Stimulated activated CD8-positive, alpha-beta memory T cell treated with anti-CD3 and anti-CD28 coated beads, Interleukin-7, amount 100 ng/mL, for 4 hours (primary cell): Measurements from ENCODE around the gene PAM.

ENCODE experiments used
- DNase-seq, 2 donors: peaks; one replicate each; pipeline ENCODE4 v3.0.0-alpha.2; 2020; ENCODE audit warnings: low read depth in 2 of 2

Gene PAM

DNA sequence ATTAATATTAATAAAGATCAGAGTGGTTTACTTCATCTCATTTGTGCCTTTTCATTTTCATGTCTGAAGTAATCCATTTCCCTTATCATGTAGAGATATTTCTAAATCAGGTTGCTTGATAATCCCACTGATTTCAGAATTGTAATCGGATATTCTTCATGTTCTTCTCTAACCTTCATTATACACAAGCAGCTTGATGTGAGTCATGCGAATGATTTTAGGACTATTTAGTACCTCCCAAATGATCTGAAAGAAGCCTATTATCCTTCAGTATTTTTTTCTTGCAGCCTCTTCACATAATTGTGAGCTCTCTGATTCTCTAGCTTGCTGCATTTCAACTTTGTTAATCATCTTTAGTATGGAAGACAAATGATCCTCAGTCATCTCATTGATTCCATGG lies 182.8 kb downstream of the PAM start:
- no peak for DNase-seq

- DNase-seq, result no peak
Observed at GRCh38 chr5:102941111-102941510, 186.0 kb downstream of the PAM start.

DNA sequence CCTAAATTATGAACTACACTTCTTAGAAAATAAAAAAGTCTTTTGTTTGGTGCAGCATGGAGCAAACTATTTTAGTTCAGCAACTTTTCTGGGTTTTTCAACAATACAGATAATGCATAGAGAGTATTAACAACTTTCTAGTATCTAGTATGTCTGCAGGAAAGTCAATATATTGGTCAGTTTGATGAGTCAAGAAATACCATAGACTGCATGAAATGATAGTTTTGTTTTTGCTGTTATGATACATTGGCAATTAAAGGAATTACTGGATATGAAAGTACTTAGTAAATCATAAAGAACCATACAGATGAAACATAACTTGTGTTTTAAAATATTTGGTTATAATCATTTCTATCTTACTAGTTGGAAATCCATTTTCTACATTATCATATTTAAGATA lies 191.3 kb downstream of the PAM start:
- DNase-seq, result no peak

DNA sequence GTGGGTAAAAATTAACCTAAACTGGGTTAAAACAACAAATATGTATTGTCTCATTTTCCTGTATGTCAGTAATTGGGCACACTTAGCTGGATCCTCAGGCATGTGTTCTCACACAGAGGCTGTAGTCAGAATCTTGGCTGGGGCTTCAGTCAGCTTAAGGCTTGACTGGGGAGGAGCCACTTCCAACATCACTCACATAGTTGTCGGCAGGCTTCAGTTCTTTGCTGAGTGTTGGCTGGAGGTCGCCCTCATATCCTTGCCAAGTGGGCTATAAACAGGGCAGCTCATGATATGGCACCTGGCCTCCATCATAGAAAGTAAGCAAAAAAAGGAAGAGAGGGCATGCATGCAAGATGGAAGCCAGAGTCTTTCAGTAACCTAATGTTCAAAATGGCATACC lies 191.9 kb downstream of the PAM start:
- DNase-seq, result no peak

DNA sequence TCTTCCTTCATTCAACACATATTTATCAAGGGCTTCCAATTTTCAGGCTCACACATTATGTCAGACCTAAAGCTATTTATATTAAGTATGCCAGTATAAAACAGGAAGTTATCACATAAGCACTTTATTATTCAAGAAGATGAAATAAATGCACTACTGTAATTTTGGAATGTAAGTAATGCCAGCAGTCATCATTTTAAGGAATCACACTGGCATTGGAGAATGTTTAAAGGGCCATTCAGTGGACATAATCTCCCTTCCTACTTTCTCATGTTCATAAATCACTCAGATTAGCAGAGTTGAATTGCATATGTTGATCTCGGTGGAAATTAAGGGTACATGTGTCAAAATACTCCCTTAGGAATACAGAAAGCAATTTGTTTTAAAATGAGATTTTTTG lies 200.4 kb downstream of the PAM start:
- no peak for DNase-seq

DNA sequence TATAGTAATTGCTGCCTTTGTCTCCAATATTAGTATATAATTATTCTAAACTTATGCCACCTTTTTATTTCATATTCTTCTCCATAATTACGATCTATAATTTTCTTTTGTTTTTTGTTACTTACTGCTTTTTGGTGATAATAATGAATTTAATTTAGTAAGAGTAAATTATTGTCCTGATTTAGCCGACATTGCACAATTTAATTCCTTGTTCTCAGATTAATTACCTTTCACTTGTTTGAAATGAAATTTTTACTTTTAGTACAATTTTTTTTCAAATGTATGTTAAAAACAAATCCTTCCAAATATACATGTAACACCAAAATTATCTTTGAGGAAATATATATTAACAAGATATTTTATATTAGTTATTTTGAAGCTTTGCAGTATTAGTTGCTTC lies 201.5 kb downstream of the PAM start:
- no peak for DNase-seq

DNA sequence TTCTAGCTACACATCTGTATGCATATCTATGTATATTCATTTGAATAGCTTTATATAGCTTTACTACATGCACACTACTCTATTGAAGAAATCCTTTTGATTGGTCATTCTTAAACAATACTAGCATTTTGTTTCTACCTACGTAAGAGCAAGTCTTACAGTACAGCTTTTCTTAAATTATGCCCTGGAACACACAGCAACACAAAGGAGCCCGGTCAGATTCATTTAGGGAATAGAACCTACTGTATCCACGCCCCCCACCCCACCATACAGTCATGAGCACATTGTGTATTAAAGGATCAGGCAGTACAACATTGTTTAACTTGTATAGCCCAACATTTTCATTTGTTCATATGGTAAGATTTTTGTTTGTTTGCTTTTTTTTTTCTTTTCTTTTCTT lies 202.0 kb downstream of the PAM start:
- DNase-seq, result no peak

DNA sequence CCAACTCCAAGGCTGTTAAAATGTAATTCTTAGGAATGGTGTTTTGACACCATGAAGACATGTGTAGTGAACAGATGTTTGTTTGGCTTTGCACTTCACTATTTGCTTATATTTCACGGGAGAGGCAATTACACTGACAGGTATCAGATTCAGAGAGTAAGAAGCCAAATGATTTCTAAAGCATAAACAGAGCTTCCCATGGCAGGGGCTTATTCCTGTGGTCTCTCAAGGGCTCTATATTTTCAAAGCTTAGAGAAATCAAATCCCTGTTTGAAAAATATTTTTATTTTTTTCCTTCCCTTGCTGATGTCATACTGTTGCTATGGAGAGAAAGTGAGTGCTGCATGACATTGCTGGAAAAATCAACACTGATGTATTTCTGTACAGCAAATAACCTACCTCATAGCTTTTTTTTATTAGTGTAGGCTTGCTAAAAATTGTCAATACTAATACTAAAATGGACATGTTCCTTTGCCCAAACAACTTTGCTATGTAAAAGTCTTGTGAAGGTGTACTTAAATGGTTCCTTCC lies 203.4 kb downstream of the PAM start:
- no peak for DNase-seq

DNA sequence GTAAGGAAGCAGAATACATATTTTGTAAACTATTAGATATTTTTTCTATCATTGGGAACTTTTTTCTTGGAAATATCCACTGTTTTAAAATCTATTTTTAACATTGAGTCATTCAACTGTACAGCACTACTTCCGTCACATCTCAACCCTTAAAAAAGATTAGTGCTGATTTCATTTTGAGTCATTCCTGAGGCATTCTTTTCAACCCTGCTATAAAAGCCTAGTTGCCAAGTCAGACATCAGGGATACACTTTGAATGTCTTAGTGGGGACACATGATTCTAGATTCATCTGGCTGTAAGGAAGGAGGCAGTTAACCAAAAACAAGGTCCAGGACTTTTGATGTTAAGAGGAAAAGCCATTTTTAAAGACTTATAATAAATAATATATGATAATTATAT lies 203.9 kb downstream of the PAM start:
- no peak for DNase-seq

DNA sequence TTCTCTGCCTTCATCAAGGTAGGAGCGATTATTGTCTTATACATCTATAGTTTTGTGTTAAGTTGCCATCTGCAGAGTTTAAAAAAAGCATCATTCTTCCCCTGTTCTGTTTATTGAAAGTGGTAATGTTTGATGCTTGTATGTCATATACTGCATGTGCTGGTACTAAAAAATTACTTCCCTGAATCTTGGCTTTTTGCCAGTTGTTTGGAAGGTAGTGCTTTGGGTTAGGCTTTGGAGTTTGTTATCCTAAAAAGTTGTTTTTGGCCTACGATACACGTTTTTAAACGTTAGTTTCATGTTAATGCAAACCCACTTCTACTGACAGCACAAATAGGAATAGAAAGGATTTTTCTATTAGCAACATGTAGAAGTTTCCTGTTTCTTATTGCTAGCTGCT lies 206.6 kb downstream of the PAM start:
- no peak for DNase-seq

- no peak for DNase-seq
Observed at GRCh38 chr5:102965653-102966052, 210.5 kb downstream of the PAM start.

DNA sequence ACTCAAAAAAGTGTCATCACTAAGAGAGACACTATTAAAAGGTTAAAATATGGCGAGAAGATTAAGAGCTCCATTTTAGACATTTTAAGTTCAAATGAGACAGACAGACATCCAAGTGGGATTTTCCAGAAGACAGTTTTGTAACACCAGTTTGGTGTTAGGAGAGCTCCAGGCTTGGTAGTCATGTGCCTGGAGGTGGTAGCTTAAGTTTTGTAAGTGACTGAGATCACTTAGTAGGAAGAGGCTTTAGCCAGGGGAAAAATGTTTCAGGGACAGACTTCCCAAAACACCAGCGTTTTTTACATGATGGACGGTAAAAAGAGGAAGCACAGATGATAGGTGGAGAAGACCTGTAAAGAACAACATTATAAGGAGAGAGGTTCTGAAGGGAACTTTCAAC lies 214.5 kb downstream of the PAM start:
- DNase-seq, result no peak

DNA sequence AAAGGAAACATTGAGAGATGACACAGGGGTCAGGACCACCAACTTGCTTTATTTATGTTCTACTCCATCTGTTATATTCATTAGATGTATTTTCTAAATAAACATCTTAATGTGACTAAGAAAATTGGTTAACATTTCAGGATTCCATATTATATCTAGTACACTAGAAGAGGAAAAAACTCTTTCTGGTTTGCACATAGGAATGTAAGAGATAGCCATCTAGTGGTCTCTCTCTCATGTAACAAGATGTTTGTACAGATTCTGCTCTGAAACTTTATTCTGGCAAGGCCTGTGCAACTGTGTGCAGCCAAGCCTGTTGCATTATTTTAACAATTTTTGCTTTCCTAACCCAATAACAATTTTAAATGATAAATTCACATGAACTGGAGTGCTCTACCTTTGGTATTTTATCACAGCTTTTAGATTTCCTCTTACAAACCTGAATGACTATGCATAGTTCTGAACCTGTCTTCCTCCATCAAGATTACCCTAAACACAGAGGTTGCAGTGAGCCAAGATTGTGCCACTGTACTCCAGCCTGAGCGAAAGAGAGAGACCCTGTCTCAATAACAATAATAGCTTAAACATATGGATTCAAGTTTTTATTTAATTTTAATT lies 216.7 kb downstream of the PAM start:
- no peak for DNase-seq

DNA sequence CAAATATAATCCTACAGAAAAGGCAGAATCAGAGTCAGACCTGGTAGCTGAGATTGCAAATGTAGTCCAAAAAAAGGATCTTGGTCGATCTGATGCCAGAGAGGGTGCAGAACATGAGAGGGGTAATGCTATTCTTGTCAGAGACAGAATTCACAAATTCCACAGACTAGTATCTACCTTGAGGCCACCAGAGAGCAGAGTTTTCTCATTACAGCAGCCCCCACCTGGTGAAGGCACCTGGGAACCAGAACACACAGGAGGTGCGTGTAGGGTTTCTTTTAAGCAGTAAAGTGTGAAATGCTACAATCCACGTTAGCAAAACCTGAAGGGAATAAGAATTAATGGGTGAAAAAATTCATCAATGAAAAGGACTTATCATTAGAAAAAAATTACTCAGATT lies 219.1 kb downstream of the PAM start:
- DNase-seq, result no peak

- DNase-seq, result no peak
Observed at GRCh38 chr5:102975045-102975444, 219.9 kb downstream of the PAM start.

DNA sequence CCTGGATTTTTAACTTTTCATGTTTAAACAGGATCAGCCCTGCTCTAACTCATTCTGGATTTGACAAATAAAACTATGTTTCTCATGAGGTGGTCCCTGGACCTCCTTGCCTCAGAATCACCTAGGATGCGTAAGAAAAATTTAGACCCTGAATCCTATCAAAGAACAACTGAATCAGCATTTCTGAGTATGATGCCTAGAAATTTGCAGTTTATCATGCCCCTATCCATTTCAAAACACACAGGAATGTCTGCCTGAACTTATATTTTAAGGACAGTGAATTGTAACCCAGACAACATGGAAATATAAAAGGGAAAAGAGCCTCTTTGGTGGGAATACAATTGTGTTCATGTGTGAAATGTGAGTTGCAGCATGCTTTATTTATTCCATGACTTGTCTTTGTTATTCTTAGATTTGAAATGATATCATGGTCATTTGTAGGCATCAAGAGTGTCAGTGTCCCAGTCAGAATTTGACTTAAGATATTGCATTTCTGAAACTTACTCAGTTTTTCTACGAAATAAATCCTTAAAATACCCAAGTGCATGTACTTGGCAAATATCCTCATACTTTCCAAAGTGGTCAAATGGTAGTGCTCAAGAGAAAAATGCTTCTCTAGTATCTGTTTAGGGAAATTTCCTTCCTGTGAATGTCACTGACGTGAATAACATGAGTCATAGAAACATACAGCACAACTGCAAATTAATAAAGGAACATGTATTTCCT lies 220.5 kb downstream of the PAM start:
- no peak for DNase-seq

- DNase-seq, result no peak
Observed at GRCh38 chr5:102981957-102982635, 227.0 kb downstream of the PAM start.

DNA sequence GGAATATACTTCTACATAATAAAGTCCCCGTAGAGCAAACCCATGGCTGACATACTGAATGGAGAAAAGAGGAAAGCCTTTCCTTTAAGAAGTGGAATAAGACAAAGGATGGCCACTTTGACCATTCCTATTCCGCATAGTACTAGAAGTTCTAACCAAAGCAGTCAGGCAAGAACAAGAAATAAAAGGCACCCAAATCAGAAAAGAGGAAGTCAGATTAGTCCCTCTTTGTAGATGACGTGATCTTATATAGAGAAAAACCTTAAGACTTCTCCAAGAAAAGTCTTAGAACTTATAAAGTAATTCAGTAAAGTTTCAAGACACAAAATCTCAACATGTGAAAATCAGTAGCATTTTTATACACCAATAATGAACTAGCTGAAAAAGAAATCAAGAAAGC lies 231.0 kb downstream of the PAM start:
- no peak for DNase-seq

DNA sequence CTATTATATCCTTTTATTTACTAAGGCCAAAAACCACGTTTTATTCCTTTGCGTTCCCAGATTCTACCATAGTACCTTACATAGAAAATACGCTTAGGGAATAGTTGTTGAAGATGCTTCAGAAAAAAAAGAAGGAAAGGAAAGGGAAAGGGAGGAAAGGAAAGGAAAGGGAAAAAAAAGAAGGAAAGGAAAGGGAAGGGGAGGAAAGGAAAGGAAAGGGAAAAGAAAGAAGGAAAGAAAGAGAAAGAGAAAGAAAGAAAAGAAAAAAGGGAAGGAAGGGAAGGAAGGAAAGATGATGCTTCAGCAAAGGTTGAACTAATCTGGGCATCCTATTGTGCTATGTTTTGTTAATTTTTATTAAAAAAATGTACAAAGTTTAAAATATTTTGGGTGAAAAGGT lies 233.4 kb downstream of the PAM start:
- DNase-seq, result no peak

- no peak for DNase-seq
Observed at GRCh38 chr5:102991802-102992201, 236.7 kb downstream of the PAM start.

DNA sequence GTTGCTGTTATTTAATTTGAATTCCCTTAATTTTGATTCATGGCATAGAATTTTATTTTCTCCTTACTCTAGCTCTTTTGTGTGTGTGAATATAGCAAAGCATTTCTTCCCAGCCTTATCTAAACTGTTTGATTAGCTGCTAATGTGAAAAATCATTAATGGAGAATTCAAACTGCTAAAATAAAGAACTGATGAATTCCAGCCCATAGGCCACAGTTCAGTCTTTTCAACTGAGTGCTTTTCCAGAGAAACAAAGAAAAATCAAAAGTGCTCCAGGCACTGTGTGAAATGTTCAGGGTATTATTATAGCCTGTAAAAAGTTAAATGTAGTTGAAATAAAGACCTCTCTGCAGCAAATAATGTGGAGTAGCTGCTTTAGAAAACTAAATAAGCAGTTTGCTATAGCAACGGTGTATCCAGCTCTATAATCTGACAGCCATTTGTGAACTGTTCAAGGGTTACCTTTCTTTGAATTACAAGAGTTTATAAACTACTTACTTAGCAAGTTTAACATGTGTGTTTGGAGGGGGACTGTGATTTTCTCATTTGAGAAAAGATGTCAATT lies 241.0 kb downstream of the PAM start:
- DNase-seq, result no peak

GRCh38 chr5:102998224-102998623 lies 243.1 kb downstream of the PAM start:
- DNase-seq, result no peak

DNA sequence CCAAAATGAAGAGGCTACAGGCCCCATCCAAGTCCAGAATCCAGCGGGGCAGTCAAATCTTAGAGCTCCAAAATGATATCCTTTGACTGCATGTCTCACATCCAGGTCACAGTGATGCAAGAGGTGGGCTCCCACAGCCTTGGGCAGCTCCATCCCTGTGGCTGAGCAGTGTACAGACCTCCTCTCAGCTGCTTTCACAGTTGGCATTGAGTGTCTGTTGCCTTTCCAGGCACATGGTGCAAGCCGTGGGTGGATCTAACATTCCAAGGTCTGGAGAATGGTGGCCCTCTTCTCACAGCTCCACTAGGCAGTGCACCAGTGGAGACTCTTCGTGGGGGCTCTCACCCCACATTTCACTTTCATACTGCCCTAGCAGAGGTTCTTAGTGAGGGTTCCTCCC lies 244.1 kb downstream of the PAM start:
- DNase-seq, result no peak
